Ammon's horn (tissue), 1 donor: Measurements from ENCODE around the gene RELCH.
"Not testable (repeated sequence)": the region's sequence is repeated elsewhere in the genome, so short reads cannot be mapped to it uniquely, and the experiment has no call there.

Experiments used
- DNase-seq: peaks from one replicate; pipeline ENCODE4 v3.0.0-alpha.2; 2016; ENCODE audit warnings: low spot score

RELCH gene, protein sequence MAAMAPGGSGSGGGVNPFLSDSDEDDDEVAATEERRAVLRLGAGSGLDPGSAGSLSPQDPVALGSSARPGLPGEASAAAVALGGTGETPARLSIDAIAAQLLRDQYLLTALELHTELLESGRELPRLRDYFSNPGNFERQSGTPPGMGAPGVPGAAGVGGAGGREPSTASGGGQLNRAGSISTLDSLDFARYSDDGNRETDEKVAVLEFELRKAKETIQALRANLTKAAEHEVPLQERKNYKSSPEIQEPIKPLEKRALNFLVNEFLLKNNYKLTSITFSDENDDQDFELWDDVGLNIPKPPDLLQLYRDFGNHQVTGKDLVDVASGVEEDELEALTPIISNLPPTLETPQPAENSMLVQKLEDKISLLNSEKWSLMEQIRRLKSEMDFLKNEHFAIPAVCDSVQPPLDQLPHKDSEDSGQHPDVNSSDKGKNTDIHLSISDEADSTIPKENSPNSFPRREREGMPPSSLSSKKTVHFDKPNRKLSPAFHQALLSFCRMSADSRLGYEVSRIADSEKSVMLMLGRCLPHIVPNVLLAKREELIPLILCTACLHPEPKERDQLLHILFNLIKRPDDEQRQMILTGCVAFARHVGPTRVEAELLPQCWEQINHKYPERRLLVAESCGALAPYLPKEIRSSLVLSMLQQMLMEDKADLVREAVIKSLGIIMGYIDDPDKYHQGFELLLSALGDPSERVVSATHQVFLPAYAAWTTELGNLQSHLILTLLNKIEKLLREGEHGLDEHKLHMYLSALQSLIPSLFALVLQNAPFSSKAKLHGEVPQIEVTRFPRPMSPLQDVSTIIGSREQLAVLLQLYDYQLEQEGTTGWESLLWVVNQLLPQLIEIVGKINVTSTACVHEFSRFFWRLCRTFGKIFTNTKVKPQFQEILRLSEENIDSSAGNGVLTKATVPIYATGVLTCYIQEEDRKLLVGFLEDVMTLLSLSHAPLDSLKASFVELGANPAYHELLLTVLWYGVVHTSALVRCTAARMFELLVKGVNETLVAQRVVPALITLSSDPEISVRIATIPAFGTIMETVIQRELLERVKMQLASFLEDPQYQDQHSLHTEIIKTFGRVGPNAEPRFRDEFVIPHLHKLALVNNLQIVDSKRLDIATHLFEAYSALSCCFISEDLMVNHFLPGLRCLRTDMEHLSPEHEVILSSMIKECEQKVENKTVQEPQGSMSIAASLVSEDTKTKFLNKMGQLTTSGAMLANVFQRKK

DNA sequence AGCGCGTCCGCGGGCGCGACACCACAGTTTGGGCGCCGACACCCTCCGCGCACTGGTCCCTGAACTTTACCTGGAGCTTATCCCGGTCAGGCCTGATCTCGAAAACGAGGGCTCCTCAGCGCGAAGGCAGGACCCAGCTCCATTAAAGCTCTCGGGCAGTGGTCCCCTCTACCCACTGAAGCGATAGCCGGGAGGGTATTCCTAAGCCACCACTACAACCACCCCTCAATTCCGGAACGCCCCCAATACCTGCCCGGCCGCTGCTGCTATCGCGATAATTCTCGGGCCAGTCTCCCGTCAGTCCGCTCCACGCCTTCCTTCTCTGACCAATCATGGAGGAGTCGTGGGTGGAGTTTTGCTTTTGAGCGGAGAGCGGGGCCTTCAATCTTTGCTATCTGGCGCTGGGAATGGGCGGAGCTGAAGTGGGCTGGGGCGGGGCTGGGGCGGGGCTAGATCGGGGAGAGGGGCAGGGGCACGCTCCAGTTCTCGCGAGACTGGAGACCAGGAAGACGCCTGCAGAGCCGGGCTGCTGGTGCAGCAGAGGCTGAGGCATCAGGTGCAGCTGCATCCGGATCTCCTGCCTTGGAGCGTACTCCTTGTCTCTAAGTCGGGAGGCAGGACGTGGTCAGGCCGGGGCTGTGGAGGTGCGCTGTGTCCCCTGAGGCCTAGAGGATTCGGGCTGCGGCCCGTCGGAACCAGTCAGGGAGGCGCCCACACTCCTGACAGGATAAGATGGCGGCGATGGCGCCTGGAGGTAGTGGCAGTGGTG lies at the start of gene RELCH, which contains the start of gene PIGN:
Gene RELCH (plus strand): TSS at position 482 of the 769 bp plus-strand sequence. CDS start 251 bp downstream, at position 733.
Gene PIGN (minus strand): TSS at position 283 of the 769 bp plus-strand sequence. CDS start 25,703 bp downstream, outside the sequence.
- peak; percentile 99 for DNase-seq

DNA sequence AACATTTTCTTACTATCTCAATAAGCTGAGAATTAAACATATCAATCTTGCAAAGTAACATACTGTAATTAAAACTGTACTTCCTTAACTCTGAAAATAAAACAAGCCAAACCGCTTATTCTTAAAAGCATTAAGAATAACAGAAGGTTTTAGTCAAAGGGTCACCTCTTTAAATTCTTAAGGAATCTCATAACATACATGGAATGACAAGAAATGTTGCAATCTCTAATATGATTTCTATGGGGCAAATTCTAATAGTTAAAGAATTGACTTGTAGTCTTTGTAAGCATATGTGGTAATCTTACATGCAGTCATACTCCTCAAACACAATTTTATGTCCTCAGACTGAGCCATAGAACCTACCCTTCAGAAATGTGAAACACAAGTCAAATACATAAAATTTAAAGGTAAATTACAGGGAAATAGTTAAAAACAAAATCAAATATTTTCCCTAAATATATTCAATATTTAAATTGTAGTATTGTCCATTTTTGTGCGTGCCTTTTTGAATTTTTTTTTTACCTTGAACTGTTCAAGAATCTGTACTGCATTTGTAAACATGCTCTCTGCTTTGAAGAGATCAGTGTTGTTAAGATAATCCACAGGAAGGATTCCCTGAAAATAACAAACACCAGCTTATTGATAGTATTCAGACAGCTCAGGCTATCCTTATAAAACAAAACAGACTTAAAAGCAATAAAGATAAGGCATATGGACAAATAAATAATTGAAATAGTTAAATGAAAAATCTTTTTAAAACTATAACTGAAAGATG lies 48.4 kb upstream of the RELCH start:
- DNase-seq = no peak

DNA sequence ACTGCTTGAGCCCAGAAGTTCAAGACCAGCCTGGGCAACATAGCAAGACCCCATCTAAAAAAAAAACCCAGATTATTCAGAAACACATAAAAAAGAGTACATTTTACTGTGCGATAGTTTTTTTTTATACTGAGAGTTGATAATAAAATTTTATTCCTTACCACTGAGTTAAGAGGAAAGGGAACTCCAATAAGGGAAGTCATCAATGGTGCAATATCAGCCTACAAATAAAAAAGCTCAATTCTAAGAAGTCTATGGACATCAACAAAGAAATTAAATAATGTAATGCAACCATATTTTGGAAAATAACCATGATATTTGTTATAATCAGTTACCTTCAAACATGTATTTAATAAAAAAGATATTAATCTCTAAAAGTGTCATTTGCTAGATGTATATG lies 46.8 kb upstream of the RELCH start:
- DNase-seq = no peak

DNA sequence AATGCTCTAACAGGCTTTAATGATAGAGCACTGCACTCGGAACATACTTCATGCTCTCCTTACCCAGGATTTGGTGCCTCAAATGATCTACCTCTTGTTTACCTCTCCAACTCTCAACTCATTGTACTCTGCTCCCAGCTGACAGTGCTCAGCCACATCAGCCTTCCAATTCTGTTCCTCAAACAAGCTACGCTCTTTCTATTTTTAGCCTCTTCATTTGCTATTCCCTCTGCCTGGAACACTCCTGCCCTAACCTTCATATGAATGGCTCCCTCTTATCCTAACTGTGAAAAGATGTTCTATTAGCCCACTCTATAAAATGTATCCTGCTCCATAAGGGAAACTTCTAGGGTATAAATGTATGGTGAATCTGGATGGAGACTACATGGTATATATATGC lies 42.7 kb upstream of the RELCH start:
- no peak for DNase-seq

DNA sequence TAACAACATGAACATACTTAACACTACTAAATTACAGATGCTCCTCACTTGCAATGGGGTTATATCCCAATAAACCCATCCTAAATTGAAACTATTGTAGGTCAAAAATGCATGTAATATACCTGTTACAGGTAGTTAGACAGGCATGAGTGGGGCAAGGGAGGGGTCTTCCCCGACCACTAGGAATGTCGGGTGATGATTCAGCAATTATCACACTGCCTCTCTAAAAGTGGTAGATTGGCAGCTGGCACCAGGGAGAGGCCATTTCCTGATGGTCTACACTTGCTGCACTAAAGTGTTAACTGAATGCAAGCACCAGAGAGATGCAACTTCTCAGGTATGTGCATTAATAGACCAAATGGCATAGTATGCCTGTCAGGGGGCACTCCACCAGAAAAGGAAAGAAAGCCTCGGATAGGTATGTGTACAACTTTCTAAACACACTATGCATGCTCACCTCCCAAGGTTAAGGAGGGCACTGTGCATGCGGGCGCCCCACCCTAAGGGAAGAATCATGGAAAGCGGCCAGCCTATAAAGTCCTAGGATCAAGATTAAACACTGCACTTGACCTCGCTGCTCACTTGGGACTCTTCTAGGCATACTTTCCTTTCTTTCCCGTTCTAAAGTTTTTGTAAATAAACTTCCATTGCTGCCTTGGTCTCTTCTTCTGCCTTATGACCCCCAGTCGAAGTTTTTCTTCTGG lies 35.8 kb upstream of the RELCH start:
- DNase-seq = no peak

DNA sequence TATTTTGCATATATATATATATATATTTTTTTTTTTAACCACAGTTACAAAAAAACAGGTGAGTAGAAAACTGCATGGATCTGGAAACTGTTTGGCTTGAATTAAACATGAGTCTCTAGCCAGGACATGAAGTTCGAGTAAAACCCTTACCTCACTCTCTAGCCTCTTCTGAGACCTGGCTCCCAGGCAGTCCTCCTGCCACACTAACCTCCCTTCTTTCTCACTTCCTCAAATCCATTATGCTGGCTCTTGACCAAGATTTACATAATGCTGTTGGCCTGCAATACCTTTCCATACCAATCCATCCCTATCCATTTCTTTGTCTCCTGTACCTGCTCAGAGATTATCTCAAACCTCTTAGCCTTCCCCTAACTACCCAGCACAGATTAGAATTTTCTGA lies 34.2 kb upstream of the RELCH start:
- DNase-seq = no peak

DNA sequence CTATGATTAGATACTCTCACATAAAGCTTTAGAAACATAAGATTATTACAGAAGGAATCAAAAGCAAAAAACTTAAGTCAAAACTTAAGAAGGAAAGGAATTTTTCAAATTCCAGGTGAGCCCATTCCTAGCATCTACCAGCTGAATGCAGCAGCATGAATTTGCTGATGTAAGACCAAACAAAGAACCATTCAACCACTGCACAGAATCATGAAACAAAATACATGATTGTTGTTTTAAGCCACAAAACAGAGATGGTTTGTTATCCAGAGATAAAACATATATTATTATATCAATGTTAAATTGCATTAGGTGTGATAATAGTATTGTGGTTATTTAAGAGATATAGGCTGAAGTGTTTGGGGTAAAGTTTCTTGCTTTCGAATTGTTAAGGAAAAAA lies 29.2 kb upstream of the RELCH start:
- DNase-seq = peak; percentile 27

DNA sequence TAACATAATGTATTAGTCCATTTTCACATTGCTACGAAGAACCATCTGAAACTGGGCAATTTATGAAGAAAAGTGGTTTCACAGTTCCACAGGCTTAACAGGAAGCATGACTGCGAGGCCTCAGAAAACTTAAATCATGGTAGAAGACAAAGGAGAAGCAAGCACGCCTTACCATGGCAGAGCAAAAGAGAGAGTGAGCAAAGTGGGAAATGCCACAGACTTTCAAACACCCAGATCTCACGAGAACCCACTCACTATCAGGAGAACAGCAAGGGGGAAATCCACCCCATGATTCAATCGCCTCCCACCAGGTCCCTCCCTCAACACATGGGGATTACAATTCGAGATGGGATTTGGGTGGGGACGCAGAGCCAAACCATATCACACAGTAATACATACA lies 22.7 kb upstream of the RELCH start:
- no peak for DNase-seq

DNA sequence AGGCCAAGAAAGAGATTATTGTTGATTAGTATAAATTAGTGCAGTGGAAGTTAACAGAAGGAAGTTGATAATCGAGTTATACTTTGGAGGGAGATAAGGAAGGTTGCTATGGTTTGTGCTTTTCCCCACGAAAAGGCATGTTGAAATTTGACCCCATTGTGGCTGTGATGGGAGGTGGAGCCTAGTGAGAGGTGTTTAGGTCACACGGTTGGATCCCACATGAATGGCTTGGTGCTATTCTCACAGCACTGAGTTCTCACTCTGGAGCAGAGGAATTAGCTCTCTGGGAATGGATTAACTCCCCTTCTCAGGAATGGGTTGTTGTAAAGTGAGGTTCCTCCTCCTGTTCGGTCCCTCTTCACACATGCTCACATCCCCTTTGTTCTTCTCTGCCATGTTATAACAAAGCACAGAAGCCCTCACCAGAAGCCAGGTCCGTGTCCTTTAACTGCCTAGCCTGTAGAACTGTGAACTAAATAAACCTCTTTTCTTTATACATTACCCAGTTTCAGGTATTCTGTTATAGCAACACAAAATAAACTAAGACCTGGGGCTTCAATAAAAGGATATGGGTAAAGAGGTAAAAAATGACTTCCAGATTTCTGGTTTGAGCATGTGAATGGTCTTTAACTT lies 22.1 kb upstream of the RELCH start:
- no peak for DNase-seq

DNA sequence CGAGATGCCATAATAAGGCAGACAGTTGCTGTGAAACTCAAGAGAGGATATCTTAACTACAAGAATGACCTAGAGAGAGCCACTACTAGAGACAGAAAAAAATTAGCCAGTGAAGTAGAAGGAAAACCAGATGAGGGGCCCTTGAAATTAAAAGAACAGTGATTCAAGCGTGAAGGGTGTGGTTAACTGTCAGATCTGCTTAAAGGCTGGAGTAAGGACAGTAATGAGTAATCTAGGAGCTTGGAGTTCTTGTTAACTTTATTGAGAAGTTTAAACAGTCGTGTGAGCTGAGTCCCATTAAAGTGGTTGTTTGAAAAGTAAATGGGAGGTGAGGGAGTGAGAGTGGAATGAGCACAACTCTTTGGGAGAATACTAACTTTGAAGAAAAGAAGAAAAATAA lies 21.5 kb upstream of the RELCH start:
- no peak for DNase-seq

DNA sequence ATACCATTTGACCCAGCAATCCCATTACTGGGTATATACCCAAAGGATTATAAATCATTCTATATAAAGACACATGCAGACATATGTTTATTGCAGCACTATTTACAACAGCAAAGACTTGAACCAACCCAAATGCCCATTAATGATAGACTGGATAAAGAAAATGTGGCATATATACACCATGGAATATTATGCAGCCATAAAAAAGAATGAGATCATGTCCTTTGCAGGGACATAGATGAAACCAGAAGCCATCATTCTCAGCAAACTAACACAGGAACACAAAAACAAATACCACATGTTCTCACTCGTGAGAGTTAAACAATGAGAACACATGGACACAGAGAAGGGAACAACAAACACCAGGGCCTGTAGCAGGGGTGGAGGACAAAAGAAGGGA lies 20.5 kb upstream of the RELCH start:
- DNase-seq = not testable (repeated sequence)

DNA sequence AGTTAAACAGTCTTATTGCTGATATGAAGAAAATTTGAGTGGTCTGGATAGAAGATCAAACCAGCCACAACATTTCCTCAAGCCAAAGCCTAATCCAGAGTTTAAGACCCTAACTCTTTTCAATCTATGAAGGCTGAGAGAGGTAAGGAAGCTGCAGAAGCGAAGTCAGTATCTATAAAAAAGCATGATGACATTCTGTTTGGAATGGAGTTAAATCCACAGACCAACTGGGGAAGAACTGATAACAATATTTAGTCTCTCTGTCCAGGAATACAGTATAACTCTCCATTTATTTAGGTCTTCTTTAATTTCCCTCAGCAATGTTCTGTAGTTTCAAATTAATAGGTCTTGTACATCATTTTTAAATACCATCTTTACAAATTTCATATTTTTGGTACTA lies 16.2 kb upstream of the RELCH start:
- no peak for DNase-seq

DNA sequence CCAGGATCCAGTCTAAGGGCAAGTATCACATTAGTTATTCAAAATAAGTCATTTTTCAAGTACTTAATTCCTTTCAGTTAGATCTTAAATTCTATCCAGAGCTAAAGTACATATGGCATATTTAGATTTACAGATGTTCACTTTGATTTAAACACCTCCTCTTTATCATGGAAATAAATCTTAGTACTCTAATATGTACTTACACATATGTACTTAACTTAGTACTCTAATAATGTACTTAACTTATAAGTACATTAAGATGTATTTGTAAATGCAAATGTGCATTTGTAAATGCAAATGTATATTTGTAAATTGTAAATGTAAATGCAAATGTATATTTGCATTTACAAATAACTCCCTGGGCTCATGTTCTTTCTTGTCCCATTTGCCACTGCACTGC lies 14.8 kb upstream of the RELCH start:
- DNase-seq = no peak

DNA sequence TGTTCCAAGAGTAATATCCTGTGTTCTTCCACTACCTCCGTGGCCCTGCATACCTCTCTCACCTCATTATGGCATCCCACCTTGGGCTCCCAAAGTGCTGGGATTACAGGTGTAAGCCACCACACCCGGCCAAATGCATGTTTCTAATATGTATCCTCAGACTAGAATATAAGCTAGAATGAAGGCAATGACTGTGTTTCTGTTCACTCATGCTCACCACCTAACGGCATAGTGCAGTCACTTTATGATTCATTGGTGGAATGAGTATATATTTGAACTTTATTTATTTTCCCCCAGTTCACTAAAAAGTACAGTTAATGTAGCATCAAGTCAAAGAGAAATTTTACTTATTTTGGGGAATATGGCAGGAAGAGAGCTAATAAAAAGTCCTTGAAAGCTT lies 11.5 kb upstream of the RELCH start:
- DNase-seq = no peak

DNA sequence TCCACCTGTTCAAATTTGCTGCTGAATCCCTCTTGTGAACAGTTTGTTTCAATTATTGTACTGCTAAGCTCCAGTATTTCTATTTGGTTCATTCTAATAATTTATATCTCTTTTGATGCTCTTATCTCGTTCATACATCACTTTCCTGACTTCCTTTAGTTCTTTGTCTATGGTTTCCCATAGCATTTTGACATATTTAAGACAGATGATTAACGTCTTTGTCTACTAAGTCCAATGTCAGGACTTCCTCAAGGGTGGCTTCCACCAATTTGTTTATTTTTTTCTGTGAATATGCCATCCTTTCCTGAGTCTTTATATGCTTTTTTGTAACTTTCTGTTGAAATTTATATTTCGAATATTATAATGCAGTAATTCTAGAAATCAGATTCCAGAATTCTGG lies 9.8 kb upstream of the RELCH start:
- DNase-seq = no peak

DNA sequence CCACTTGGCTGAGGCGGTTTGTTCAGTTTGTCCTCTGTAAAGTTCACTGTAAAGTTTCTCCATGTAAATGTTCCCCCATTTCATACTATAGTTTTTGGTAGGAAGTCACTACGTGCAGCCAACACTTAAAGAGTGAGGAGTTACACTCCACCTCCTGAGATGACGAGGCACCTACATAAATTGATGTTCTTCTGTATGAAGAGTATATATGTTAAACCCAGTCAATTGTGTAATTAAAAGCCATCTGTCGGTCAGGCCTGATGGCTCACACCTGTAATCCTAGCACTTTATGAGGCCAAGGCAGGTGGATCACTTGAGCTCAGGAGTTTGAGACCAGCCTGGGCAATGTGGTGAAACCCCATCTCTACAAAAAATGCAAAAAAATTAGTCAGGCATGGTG lies 7.8 kb upstream of the RELCH start:
- DNase-seq = no peak

DNA sequence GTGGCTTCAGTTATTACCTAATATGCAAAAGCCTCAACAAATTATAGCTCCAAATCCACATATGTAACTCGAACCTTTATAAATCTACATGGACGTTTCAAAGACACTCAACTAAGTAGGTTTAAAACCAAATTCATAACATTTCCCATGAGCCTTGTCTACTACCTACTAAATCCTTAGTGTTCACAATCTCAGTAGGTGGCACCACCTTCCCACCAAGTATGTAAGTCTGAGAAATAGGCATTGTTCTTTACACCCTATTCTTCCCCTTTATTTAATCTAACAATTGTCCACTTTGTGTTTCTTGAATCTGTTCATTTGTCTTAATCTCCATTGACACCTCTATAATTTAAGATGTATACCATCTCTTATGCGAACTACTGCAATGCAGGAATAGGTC lies 4.8 kb upstream of the RELCH start:
- DNase-seq = no peak

DNA sequence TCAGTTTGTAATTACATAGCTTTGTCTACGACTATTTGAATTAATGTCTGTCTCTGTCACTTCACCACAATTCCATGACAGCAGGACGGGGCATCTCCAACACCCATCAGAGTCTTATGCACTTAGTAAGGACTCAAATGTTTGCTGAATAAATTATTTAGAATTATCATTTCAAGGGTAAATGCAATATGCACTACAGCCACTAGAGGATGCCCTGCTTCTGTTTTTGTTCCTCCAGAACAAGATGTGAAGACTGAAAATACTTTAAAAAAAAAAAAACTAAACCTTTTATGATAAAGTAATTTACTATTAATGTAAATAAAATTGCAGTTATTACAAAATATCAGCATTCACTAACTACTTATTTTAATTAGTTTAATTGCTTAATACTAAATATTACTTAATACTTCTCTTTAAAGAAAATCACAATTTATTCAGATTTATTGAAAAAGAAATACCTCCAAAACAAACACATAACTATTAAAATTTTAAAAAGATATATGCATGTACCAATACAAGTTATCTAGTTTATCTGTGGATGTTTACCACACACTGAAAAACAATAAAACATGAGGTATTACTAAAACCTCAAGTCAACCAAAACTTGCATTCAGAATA lies 3.4 kb upstream of the RELCH start:
- peak; percentile 53 for DNase-seq

DNA sequence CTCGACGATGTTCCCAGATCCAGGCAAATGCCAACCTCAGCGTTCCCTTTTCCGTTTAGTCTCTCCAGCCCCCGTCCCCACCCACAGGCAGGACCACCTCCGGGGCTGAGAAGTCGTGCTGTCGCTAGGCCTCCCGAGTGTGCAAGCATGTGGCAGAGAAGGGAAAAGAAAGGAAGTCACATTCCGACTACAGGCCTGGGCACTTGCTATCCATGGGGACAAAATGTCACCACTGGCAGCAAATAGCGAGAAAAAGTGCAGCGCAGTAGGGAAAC lies 619 bp upstream of the RELCH start:
- no peak for DNase-seq
